HG02610 (cell line): ENCODE results near the gene MPP7.
"Not testable (repeated sequence)": the region's sequence is repeated elsewhere in the genome, so short reads cannot be mapped to it uniquely, and the experiment has no call there.

ENCODE experiments used
- ATAC-seq: cut with Tn5 transposase; IDR thresholded peaks from one replicate; pipeline ENCODE4 v1.9.1; 2021; ENCODE audit warnings: mild to moderate bottlenecking, moderate library complexity; ENCODE audit not compliant: unreplicated experiment

Gene MPP7

GRCh38 chr10:28302638-28303488 is at the start of gene MPP7:
Gene MPP7 (minus strand): TSS chr10:28303064. CDS start chr10:28238604, 64,460 bp downstream.
- ATAC-seq: peak; percentile 100

GRCh38 chr10:28349892-28350291 is 47.0 kb upstream of the MPP7 start:
- ATAC-seq: no peak

- no peak for ATAC-seq
Observed at GRCh38 chr10:28343987-28344895, 41.4 kb upstream of the MPP7 start.

- no peak for ATAC-seq
Observed at GRCh38 chr10:28343252-28343651, 40.4 kb upstream of the MPP7 start.

- not testable (repeated sequence) for ATAC-seq
Observed at GRCh38 chr10:28341679-28342078, 38.8 kb upstream of the MPP7 start.

- no peak for ATAC-seq
Observed at GRCh38 chr10:28332726-28333125, 29.9 kb upstream of the MPP7 start.

GRCh38 chr10:28331841-28332240 is 29.0 kb upstream of the MPP7 start:
- ATAC-seq: no peak

- ATAC-seq: no peak
Observed at GRCh38 chr10:28331066-28331465, 28.2 kb upstream of the MPP7 start.

GRCh38 chr10:28328346-28328745 is 25.5 kb upstream of the MPP7 start:
- ATAC-seq: no peak

- no peak for ATAC-seq
Observed at GRCh38 chr10:28327491-28327880, 24.6 kb upstream of the MPP7 start.

- ATAC-seq: no peak
Observed at GRCh38 chr10:28326516-28327490, 23.9 kb upstream of the MPP7 start.

GRCh38 chr10:28320799-28321198 is 17.9 kb upstream of the MPP7 start:
- ATAC-seq: no peak

GRCh38 chr10:28320090-28320489 is 17.2 kb upstream of the MPP7 start:
- no peak for ATAC-seq

- ATAC-seq: not testable (repeated sequence)
Observed at GRCh38 chr10:28319061-28319460, 16.2 kb upstream of the MPP7 start.

GRCh38 chr10:28318626-28319025 is 15.8 kb upstream of the MPP7 start:
- no peak for ATAC-seq

- no peak for ATAC-seq
Observed at GRCh38 chr10:28317760-28318159, 14.9 kb upstream of the MPP7 start.

GRCh38 chr10:28316696-28317095 is 13.8 kb upstream of the MPP7 start:
- ATAC-seq: no peak

GRCh38 chr10:28315140-28315539 is 12.3 kb upstream of the MPP7 start:
- ATAC-seq: no peak

GRCh38 chr10:28314211-28314610 is 11.3 kb upstream of the MPP7 start:
- no peak for ATAC-seq

GRCh38 chr10:28312572-28312971 is 9.7 kb upstream of the MPP7 start:
- ATAC-seq: no peak

GRCh38 chr10:28311104-28311503 is 8.2 kb upstream of the MPP7 start:
- no peak for ATAC-seq
